Hepatocyte (in vitro differentiated cells): ENCODE measurements around the gene KIF26B. TPM values are rescaled to one million over a fixed set of nuclear protein-coding genes. Genes with fewer than 3 reads are reported as not detected.

Experiments
- DNase-seq: peaks from one replicate; pipeline ENCODE4 v3.0.0-alpha.2; 2016; ENCODE audit warnings: low spot score
- H2AFZ ChIP-seq: fragments of 200-600 bp; sonication (generic); 2 replicates; pipeline ENCODE4 v1.6.0; 2016; ENCODE audit warnings: antibody characterized with exemption, mild to moderate bottlenecking
- H3K27ac ChIP-seq: fragments of 200-600 bp; sonication (generic); 2 replicates; pipeline ENCODE4 v1.5.1; 2016; ENCODE audit warnings: mild to moderate bottlenecking
- H3K27me3 ChIP-seq: fragments of 200-600 bp; sonication (generic); 2 replicates; pipeline ENCODE4 v1.6.1; 2016
- H3K36me3 ChIP-seq: fragments of 200-600 bp; sonication (generic); replicated peaks from 2 replicates; pipeline ENCODE4 v1.5.1; 2016; ENCODE audit warnings: low read depth; ENCODE audit not compliant: insufficient read depth
- H3K4me1 ChIP-seq: fragments of 200-600 bp; sonication (generic); 2 replicates; pipeline ENCODE4 v1.5.1; 2016; ENCODE audit warnings: mild to moderate bottlenecking, moderate library complexity; ENCODE audit not compliant: insufficient read depth
- H3K4me2 ChIP-seq: fragments of 200-600 bp; sonication (generic); 2 replicates; pipeline ENCODE4 v1.6.0; 2016
- H3K4me3 ChIP-seq: fragments of 200-600 bp; sonication (generic); 2 replicates; pipeline ENCODE4 v1.5.1; 2016; ENCODE audit warnings: mild to moderate bottlenecking
- H3K79me2 ChIP-seq: fragments of 200-600 bp; sonication (generic); 2 replicates; pipeline ENCODE4 v1.6.0; 2017; ENCODE audit warnings: mild to moderate bottlenecking
- H3K9me2 ChIP-seq: fragments of 200-600 bp; sonication (generic); replicated peaks from 2 replicates; pipeline ENCODE4 v1.6.0; 2017; ENCODE audit warnings: mild to moderate bottlenecking; ENCODE audit not compliant: insufficient read depth
- H3K9me3 ChIP-seq: fragments of 200-600 bp; sonication (generic); 2 replicates; pipeline ENCODE4 v1.5.1; 2016; ENCODE audit warnings: low read depth, mild to moderate bottlenecking
- H4K20me1 ChIP-seq: fragments of 200-600 bp; sonication (generic); 2 replicates; pipeline ENCODE4 v1.6.0; 2016; ENCODE audit warnings: mild to moderate bottlenecking; ENCODE audit not compliant: insufficient read depth, poor library complexity, severe bottlenecking
- EZH2 ChIP-seq: fragments of 200-600 bp; sonication (generic); IDR thresholded peaks from 2 replicates; pipeline ENCODE4 v1.6.1; 2016; ENCODE audit warnings: antibody characterized with exemption, mild to moderate bottlenecking, borderline replicate concordance
- EZH2phosphoT487 ChIP-seq: fragments of 200-600 bp; sonication (generic); IDR thresholded peaks from one replicate; pipeline ENCODE4 v1.6.1; 2018; ENCODE audit warnings: antibody characterized with exemption, mild to moderate bottlenecking, low read depth, moderate library complexity; ENCODE audit not compliant: unreplicated experiment, severe bottlenecking
- WGBS: methylation state at CpG from one replicate; pipeline ENCODE4 v1.1.6; 2016; ENCODE audit warnings: low lambda C conversion rate; ENCODE audit errors: missing lambda C conversion rate; 5-methylcytosine and 5-hydroxymethylcytosine counted together
- polyA plus RNA-seq: library from polyadenylated mRNA; unstranded; fragments of >200 nt; fragmentation: Nextera tagmentation; extraction: Ambion mirVana; gene quantifications from 2 replicates; pipeline ENCODE4 v1.2.1, GENCODE V29; 2016
- total RNA-seq: library from RNA; depleted of rRNA; stranded (reverse); fragments of >200 nt; gene quantifications from 2 replicates; pipeline ENCODE4 v1.2.3, GENCODE V29; 2014
- TF ChIP-seq, protein P1 (sequence below): fragments of 200-600 bp; sonication (generic); IDR thresholded peaks from 2 replicates; pipeline ENCODE4 v1.5.1; 2016; ENCODE audit warnings: antibody characterized with exemption, mild to moderate bottlenecking; ENCODE audit not compliant: poor library complexity

The KIF26B gene
- total and polyA plus RNA-seq, 2 experiments from 2014 or later, result 12.7 to 21.6 TPM

DNA sequence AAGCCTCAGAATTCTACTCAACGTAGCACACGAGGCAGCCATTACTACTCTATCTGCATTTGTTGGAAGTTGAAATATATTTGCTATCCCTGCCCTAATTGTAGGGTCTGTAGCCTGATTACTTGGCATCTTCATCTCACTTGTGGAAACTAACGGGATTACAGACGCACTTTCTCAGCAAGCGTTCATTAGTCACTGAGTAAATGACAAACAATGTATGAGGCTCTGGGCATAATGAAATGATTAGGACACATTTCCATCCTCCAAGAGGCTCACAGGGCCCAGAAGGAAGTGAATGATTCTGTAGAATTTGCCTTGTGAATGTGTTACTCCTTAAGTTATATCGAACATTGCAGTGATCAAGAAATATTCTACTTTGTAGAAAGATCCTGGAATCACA is 78.1 kb downstream of the KIF26B start:
- TF ChIP-seq, protein P1, sequence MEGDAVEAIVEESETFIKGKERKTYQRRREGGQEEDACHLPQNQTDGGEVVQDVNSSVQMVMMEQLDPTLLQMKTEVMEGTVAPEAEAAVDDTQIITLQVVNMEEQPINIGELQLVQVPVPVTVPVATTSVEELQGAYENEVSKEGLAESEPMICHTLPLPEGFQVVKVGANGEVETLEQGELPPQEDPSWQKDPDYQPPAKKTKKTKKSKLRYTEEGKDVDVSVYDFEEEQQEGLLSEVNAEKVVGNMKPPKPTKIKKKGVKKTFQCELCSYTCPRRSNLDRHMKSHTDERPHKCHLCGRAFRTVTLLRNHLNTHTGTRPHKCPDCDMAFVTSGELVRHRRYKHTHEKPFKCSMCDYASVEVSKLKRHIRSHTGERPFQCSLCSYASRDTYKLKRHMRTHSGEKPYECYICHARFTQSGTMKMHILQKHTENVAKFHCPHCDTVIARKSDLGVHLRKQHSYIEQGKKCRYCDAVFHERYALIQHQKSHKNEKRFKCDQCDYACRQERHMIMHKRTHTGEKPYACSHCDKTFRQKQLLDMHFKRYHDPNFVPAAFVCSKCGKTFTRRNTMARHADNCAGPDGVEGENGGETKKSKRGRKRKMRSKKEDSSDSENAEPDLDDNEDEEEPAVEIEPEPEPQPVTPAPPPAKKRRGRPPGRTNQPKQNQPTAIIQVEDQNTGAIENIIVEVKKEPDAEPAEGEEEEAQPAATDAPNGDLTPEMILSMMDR, result no peak
- TF ChIP-seq EZH2phosphoT487, result no peak
- TF ChIP-seq EZH2, result no peak
- H3K4me2 ChIP-seq, result no peak overlapping the region
- 96% methylated on average over 6 of the region's 6 CpGs for WGBS
- H4K20me1 ChIP-seq, result peaks cover 3% of the 10 kb centered on the region
- DNase-seq, result no peak
- H3K4me3 ChIP-seq, result no peak overlapping the region
- H3K79me2 ChIP-seq, result peaks cover 41% of the 10 kb centered on the region
- H3K27me3 ChIP-seq, result no peaks in the 10 kb centered on the region
- no peak overlapping the region for H3K27ac ChIP-seq
- no peaks in the 10 kb centered on the region for H3K4me1 ChIP-seq
- no peaks in the 10 kb centered on the region for H3K36me3 ChIP-seq
- H3K9me3 ChIP-seq, result no peaks in the 10 kb centered on the region
- H3K9me2 ChIP-seq, result no peaks in the 10 kb centered on the region
- H2AFZ ChIP-seq, result no peak overlapping the region

DNA sequence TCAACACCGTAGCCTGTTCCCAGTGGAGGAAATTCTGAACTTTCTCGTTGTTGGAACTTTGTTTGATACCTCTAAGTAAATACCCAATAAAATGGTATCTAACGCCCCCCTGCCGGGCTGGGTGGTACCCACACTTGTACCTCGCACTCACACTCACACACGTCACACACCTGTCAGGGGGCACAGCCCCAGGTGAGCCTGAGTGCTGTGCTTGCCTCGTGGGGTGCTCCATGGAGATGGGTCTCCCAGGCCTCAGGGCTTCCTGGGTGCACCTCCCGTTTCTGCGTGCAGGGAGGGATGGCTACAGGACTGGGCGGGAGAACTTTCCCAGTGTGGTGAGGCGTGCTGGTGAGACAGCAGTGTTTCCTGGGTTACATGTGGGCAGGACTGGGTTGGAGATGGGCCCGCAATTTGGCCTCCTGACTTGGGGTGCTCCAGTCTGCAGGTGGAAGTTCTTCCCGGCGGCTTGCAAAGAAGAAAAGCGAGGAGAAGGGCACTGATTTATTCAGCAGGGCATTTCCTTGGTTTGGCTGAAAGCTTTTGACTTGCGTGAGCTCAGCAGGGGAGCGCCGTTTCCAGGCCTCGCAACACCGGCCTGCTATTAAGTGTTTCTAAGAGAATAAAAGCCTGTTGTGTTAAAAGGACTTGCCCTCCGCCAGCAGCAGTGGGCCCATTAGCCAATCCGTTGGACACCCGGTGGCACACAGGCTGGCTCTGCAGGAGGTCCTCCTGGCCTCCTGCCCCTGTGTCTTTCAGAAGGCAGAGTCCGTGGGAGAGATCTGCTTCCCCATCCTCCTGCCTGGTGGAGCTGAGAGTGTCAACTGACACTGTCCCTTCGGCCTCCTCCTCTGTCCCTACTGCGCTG is 79.7 kb downstream of the KIF26B start:
- no peak overlapping the region for H3K4me2 ChIP-seq
- no peak overlapping the region for H3K4me3 ChIP-seq
- no peak for DNase-seq

DNA sequence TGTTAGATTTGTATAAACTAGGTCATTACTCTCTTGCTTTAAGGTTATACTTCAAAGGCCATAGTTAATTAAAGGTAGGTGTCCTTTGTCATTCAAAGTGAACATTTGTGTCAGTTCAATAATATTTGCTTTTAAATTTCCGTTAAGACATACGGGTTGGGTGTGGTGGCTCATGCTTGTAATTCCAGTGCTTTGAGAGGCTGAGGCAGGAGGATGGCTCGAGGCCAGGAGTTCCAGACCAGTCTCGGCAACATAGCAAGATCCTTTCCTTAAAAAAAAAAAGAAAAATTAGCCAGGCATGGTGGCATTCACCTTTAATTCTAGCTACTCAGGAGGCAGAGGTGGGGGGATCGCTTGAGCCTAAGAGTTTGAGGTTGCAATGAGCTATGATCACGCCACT is 80.4 kb downstream of the KIF26B start:
- Histone ChIP-seq H3K27ac (no peak overlapping the region), H3K27me3 (no peaks in the 10 kb centered on the region), H3K36me3 (no peaks in the 10 kb centered on the region), H3K4me3 (no peak overlapping the region), H3K4me1 (no peaks in the 10 kb centered on the region), H3K79me2 (peaks cover 55% of the 10 kb centered on the region), H4K20me1 (peaks cover 3% of the 10 kb centered on the region), H3K4me2 (no peak overlapping the region), H2AFZ (no peak overlapping the region), H3K9me2 (no peaks in the 10 kb centered on the region), H3K9me3 (no peaks in the 10 kb centered on the region)
- 78% methylated on average over 6 of the region's 6 CpGs for whole genome bisulfite sequencing
- TF ChIP-seq EZH2phosphoT487, result no peak
- TF ChIP-seq, protein P1, result no peak
- TF ChIP-seq EZH2, result no peak
- DNase-seq, result no peak

More for the DNA sequence above, 79.7 kb downstream of the KIF26B start:
- H3K36me3 ChIP-seq, result no peaks in the 10 kb centered on the region
- no peaks in the 10 kb centered on the region for H3K9me2 ChIP-seq
- 78% methylated on average over 26 of the region's 26 CpGs for WGBS
- H3K9me3 ChIP-seq, result no peaks in the 10 kb centered on the region
- H3K79me2 ChIP-seq, result peaks cover 52% of the 10 kb centered on the region
- H4K20me1 ChIP-seq, result peaks cover 3% of the 10 kb centered on the region
- H3K27me3 ChIP-seq, result no peaks in the 10 kb centered on the region
- no peak for TF ChIP-seq EZH2
- TF ChIP-seq, protein P1, result no peak
- no peak for TF ChIP-seq EZH2phosphoT487
- no peaks in the 10 kb centered on the region for H3K4me1 ChIP-seq
- H3K27ac ChIP-seq, result no peak overlapping the region
- no peak overlapping the region for H2AFZ ChIP-seq
